Mesenteric fat pad (tissue), 1 donor: ENCODE measurements around the gene NOX4. TPM values are rescaled to one million over a fixed set of nuclear protein-coding genes. Genes with fewer than 3 reads are reported as not detected.
"Not testable (repeated sequence)": the region's sequence is repeated elsewhere in the genome, so short reads cannot be mapped to it uniquely, and the experiment has no call there.

Experiments used
- DNase-seq: peaks from one replicate; pipeline ENCODE4 v3.0.0-alpha.2; 2020; ENCODE audit warnings: low spot score
- total RNA-seq: library from RNA; stranded (reverse); fragmentation: NEBNext Ultra II Directional; extraction: Animal tissue kit (Norgen Biotek cat#: 25700); gene quantifications from one replicate; pipeline ENCODE4 v1.2.1, GENCODE V29; 2021
- donor health status: DM: yes; HTN: yes; CAD: no.

The NOX4 gene
- total RNA-seq, 1 donor from 2014 or later = 11.4 TPM

DNA sequence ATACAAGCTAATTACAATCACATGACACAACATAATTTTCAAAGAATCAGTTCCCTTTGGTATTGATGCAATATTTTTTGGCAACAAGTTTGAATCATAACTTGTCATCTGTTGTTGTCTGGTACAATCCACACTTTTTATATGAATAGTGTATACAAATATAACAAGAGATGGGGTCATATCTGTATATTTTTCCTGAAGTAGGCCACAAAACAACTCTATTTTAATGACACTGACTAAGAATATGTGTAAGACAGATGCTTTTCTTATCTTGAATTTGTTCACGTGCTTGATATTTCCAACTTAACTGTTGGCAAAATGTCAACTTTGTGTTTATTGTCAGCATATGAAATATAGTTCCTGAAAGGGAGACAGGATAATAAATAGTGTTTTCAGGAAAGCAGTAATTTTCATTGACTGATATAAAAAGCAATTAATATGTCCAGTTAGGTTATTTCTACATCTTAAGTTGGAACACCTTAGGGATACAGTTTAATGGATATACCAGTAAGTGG is 27.9 kb downstream of the NOX4 start:
- no peak for DNase-seq

DNA sequence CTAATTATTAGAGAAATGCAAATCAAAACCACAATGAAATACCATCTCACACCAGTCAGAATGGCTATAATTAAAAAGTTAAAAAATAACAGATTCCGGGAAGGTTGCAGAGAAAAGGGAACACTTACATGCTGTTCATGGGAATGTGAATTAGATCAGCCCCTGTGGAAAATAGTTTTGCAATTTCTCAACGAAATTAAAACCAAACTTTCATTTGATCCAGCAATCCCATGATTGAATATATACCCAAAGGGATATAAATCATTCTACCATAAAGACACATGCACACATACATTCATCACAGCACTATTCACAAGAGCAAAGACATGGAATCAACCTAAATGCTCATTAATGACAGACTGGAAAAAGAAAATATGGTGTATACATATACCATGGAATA is 32.5 kb downstream of the NOX4 start:
- DNase-seq = no peak

DNA sequence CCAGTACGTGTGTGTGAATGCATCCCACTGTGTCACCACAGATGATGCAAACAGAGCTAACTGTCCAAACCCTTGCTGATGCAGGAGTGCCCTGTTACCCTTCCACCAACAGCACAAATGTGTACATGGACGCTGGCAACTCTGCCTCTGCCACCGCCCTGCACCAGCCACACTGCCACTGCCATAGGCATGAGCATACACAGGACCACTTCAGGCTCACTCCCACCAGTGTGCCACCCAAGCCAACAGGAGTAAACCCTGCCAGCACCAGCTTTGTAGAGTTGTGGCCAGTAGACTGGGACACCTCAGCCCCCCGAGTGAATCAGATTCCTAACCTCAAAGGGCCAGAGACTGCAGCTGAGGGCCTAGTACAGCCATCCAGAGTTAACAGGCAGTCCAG is 34.0 kb downstream of the NOX4 start:
- DNase-seq = no peak

DNA sequence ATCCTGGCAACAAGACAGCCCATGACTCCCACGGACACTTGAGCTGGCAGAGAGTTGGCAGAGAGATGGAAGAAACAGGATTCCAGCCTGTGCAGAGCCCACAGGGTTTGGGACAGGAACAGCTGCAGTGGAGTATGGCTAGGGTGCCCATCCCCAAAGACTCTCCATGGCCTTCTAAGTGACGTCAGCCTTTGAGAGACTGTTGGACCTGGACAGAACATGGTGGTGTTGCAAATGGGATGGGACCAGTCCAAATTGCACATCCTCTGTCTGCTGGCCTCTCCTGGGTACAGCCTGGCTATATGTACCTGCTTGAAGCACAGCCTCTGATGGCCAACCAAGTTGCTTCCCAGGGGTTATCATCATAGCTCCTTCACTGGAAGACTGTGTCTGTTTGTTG is 34.5 kb downstream of the NOX4 start:
- no peak for DNase-seq

DNA sequence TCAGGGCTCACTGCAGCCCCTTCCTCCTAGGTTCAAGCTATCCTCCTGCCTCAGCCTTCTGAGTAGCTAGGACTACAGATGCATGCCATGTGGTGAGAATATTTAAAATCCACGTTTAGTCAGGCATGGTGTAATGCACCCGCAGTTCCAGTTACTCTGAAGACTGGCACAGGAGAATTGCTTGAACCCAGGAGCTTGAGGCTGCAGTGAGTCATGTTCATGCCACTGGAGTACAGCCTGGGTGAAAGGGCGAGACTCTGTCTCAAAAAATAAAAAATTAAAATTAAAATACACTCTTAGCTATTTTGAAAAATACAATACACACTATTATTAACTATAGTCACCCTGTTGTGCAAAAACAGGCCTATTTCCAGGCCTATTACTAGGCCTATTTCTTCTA is 38.4 kb downstream of the NOX4 start:
- no peak for DNase-seq

DNA sequence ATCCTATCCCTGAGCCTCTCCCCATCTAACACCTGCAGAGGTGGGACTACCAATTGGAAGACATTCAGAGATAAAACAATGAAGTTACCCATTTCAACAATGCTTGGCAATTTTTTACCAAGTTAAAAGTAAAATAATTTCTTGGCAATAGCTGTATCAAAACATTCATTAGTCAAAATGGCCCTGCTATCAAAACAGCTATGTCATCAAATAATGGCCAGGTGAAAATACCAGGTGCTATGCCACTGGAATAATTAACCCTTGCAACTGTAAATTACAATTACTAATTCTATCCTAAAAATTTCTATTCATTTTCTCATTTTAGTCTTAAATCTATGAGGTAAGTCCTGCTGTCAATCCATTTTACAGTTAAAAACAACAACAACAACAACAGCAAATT is 43.3 kb downstream of the NOX4 start:
- no peak for DNase-seq

DNA sequence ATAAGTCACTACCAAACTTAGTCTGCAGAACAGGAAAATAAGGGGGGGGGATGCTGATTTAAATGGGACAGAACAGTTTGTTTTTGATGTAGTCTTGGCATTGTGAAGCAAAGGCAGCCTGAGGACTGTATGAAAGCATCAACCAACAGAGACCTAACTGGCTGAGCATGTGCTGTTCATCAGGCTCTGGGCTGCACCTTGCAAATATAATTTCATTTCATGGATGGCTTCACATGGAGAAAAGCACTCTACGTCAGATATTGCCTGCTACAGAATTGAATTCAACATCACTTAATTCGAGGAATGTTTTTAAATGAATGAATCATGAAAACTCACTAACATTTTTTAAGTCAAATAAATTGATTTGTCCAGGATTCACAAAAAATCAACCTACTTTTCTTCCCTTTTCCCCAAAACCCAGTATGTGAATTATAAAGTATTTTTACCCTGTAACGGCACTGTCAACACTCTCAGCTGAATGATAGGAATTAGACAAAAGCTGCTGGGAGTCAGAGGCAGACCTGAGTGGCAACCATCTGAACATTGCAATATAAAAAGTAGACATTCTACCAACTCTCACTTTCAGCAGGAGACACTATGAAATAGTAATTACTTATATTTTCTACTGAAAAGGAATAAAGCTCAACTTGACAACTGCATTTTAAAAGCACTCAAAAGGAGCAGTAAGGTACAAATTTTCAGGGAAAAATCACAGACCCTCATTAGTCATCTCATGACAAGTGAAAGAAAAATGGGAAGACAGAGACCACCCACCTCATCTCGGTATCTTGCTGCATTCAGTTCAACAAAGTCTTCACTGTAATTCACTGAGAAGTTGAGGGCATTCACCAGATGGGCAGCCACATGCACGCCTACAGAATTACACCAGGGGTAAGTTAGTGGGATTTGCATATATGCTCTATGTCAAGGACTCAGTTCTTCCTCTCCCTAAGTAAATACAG is 47.5 kb downstream of the NOX4 start:
- no peak for DNase-seq

DNA sequence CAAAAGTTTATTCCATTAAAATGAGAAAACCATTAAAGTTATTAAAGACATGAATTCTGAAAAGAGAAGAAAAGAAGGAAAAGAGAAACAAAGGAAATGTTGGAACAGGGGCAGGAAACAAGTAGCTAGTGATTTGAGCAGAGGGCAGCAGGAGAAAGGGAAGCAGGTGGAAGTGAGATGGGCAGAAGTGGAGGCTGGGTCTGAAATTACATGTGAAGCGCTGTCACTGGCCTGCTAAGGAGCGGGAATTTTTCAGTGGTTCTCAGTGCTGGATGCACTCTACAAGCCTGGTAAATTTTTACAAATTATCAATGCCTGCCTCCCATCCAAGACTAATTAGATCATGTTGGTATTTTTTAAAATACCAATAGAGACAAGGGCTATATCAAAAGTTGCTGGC is 48.4 kb downstream of the NOX4 start:
- DNase-seq = no peak

DNA sequence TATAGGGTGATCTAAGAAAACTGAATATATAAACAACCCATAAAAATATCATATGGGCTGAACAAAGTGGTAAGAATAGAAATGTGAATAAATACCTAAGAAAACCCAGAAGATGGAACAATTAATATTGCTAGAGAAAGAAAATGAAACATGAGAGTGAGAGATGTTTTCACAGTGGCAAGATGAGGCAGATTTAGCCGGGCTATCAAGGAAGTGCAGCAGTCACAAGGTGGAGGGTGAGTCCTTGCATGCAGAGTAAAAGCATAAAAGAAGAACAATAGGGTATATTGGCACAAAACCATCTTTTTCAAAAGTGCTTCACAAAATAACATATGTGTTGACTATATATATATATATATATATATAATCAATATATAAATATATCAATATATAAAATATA is 49.6 kb downstream of the NOX4 start:
- DNase-seq = no peak

DNA sequence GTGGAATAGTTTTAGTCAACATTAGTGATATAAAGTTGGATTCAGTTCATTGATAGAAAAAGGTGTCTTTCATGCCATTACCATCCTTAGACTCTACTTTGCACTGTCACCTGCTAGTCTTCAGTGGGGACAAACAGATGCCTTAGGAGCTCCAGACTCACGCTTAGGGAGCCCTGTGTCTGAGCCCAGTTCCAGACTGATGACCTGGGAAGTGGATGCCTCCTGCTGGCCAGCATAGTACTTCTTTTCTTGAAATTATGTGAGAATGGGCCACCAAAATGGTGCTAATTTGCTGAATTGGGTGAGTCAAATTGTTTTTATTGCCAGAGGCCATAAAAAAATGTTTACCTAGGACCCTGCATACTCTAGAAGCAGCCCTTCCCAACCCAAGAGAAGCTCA is 53.9 kb downstream of the NOX4 start:
- no peak for DNase-seq

DNA sequence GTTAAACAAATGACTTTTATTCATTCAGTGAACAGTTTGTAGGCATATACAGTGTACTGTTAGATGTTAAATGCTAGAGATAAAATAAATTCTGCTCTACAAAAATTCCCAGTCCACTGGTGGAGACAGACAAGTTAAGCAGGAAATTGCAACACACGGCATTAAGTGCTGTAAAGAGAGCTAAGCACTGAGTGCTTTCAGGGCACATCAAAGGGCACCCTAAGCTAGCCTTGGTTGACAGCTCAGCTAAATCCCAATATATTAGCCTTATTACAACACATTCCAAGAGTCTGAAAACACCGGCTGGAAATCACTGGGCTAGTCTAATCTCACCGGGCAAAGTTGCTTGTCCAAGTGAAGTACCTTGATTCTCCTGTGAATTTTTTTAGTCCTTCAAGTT is 55.1 kb downstream of the NOX4 start:
- DNase-seq = no peak

DNA sequence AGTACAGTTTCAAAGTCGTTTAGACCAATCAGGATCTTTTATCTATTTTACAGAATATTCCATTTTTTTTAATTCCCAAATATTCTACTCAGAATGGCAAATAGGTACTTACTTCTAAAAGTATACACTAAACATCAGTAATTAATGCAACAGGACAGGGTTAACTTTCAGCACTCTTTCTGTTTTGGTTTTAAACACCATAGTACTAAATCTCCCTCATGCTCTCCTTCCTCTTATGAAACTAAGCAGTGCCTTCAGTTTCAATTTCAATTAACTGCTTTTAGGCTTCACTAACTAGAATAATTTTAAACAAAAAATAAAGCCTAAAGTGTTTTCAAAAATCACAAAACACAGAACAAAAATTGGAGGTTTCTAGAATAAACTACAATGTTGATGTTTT is 57.9 kb downstream of the NOX4 start:
- DNase-seq = no peak

DNA sequence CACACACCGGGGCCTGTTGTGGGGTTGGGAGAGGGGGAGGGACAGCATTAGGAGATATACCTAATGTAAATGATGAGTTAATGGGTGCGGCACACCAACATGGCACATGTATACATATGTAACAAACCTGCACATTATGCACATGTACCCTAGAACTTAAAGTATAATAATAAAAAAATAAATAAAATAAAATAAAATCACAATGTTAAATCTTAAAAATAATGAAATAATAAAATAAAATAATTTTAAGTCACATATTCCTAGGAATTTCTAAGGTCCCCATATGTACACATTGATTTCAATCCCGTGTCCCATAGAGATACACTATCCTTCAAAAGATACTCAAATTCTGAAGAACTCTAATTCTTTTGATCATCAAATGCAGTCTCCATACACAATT is 59.0 kb downstream of the NOX4 start:
- DNase-seq = not testable (repeated sequence)

DNA sequence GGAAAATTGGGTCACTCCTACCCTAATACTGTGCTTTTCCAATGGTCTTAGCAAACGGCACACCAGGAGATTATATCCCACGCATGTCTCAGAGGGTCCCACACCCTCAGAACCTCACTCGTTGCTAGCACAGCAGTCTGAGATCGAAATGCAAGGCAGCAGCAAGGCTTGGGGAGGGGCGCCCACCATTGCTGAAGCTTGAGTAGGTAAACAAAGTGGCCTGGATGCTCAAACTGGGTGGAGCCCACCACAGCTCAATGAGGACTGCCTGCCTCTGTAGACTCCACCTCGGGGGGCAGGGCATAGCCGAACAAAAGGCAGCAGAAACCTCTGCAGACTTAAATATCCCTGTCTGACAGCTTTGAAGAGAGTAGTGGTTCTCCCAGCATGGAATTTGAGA is 64.7 kb downstream of the NOX4 start:
- not testable (repeated sequence) for DNase-seq

DNA sequence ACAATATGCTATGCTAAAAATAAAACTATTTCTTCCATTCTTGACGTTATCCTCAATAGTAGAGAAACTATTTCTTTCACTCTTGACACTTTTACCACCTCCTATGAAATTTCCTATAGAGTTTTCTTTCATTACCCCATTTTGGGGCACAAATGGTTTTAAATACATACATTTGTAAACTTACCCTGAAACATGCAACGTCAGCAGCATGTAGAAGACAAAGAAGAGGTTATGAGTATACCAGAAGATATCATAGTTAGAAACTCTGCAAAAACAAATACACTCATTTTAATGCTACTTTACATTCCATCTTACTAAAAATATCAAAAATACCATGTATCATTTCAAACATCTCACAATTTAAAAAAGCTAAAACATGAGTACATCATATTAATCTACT is 69.5 kb downstream of the NOX4 start:
- DNase-seq = no peak

DNA sequence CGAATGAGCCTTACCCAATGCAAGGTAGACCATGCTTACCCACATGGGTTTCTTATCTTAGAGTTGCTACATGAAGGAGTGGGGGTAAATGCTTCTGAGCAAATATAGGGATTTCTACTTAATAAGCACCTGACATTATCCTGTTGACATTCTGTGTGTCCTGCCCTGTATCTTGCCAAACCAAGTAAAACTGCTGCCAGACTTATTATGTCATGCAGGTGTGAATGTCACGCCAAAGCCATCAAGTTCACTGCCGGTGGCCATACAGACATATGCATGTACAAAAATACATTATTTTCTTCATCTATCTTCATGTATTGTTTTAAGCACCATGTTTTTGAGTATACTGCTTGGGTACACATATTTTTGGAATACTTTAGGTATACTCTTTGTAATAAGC is 70.2 kb downstream of the NOX4 start:
- DNase-seq = no peak

DNA sequence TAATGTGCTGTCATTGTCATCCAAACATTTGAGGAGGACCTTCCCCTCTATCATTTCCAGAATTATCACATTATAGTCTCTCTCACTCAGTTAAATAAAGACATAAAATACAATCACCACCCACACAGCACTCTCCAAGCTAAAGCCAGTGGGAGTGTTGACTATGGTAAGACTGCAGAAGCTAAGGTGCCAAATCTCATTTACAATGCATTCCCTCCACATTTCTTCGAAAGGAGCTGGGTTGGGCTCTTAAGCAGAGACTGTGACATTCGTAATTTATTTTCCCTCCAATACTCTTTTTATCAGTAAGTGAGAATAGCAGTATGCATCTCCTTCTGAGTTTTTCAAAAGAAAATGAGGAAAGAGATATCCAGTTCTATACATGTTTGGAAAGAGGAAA is 74.2 kb downstream of the NOX4 start:
- no peak for DNase-seq

DNA sequence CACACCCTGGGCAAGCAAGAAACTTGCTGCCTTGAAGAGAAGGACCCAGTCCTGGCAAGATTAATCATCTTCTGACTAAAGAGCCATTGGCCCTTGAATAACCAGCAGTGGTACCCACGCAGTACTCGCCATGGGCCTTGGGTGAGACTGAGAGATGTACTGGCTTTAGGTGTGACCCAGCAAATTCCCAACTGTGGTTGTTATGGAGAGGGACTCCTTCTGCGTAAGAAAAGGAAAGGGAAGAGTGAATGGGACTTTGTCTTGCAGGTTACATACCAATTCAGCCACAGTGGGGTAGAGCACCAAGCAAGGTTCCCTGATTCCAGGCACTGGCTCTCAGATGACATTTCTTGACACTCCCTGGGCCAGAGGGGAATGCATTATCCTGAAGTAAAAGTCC is 80.1 kb downstream of the NOX4 start:
- DNase-seq = not testable (repeated sequence)

DNA sequence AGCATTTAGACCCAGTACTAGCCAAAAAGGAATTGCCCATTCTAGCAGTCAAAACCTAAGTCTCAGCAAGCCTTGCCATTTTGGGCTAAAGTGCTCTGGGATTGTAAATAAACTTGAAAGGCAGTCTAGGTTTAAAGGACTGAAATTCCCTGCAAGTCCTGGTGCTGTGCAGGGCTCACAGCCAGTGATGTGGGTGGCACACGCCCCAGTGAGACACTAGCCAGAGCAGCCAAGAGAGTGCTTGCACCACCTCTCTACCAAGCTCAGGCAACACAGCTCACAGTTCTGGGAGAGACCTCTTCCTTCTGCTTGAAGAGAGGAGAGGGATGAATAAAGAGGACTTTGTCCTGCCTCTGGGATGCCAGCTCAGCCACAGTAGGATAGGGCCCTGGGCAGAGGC is 80.5 kb downstream of the NOX4 start:
- DNase-seq = not testable (repeated sequence)

DNA sequence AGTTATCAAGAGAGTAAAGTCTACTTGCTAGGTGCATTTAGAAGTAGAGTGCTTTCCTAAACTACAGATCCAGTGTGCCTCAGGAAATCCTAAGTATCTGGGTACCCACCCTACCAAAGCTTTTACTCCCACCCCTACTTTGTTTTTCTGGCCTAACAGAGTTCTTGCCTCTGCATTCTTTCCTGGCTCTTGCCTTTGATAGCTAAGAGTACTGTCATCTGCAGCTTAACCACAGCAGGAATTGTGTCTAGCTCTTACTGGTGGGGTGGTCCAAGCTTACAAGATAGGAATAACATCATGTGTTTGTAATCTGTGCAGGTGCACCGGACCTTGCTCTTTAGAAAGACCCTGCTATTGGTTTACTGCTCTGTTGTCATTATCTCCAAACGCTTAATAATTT is 82.7 kb downstream of the NOX4 start:
- not testable (repeated sequence) for DNase-seq

DNA sequence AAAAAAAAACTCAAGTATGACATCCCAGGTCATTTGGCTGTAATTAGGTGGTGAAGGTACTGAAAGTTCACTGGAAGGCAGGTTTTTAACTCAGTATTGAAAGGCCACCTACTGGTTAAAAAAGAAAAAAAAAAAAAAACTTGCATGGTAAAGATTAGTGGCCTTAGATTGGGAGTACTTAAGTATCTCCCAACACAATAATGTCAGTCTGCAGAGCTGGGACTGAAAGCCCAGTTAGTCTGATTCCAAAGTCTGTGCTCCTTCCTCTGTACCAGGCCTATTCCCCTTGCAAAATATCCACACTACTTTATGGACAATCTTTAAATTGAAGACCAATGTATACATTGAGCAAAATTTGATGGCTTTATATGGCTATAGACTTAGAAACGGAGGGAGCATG is 85.5 kb downstream of the NOX4 start:
- no peak for DNase-seq

DNA sequence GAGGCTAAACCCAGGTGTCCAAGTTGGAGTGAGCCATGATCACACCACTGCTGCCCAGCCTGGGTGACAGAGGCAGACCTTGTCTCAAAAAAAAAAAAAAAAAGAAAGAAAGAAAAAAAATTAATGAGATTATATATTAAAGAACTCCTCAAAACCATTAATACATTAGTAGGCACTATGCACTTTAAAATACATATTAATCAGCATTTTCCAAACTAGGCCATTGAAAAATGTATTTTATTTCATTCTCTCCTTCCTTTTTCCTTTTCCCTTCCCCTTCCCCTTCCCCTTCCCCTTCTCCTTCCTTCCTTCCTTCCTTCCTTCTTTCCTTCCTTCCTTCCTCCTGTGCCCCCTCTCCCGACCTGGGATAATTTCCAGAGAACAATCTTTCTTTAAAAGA is 99.5 kb downstream of the NOX4 start:
- DNase-seq = not testable (repeated sequence)

DNA sequence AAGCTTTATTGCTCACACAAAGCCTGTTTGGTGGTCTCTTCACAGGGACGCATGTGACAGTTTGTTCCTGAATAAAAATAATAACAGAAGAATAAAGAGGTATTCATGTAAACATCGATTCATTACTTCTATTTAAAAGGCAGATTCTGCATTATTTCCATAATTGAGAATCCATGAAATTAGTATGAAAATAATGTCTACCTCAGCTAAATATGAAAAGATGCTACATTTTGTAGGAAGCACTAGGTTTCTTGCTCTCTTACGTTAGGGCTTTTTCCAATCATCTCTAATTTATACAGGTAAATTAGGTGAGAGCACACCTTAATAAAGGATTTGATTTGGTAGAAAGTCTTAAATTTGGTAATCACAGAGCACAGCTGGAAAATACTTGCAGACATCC is 103.7 kb downstream of the NOX4 start:
- not testable (repeated sequence) for DNase-seq
